ENCODE measurements around the gene ABLIM3. TPM values are rescaled to one million over a fixed set of nuclear protein-coding genes. Genes with fewer than 3 reads are reported as not detected.

Gene ABLIM3
- total RNA-seq, 1 experiment from 2014 or later: 14.3 TPM

- no peaks in the 10 kb centered on the region for H4K20me1 ChIP-seq (ENCODE audit: insufficient read depth)
- H3K4me1 ChIP-seq (ENCODE audit: control insufficient read depth in 1 of 2, insufficient read depth in 2 of 2, low read length in 2 of 2): no peaks in the 10 kb centered on the region
- no peaks in the 10 kb centered on the region for H3K9me2 ChIP-seq (ENCODE audit: insufficient read depth)
- ChIA-PET RAD21 (ENCODE audit: low non-redundant PET in 1 of 2, low total read pairs in 2 of 2, uncharacterized antibody in 2 of 2, unreplicated experiment in 2 of 2) (no interaction called here), CTCF (no interaction called here), POLR2A (no interaction called here)
- no peaks in the 10 kb centered on the region for H3K79me2 ChIP-seq (ENCODE audit: insufficient read depth, low read length)
- TF ChIP-seq SP1 (IDR thresholded peaks at IDR 0.05; ENCODE audit: low read depth): no peak
- no peak for TF ChIP-seq ELF1 (IDR thresholded peaks at IDR 0.05; ENCODE audit: borderline replicate concordance, low read depth)
- TF ChIP-seq YY1 (IDR thresholded peaks at IDR 0.05; ENCODE audit: extremely low read depth, insufficient replicate concordance, low read depth, low read length): no peak
- TF ChIP-seq RAD21 (IDR thresholded peaks at IDR 0.05; ENCODE audit: low read depth): no peak
- TF ChIP-seq CTCF (IDR thresholded peaks at IDR 0.05 in 2 of 3, conservative IDR thresholded peaks at IDR 0.05 in 1 of 3; ENCODE audit: borderline replicate concordance in 1 of 3, insufficient read depth in 1 of 3, low read depth in 2 of 3, low read length in 2 of 3): no peak
- no peak for TF ChIP-seq SRF (IDR thresholded peaks at IDR 0.05; ENCODE audit: low read depth)
- no peak for TF ChIP-seq EZH2phosphoT487 (IDR thresholded peaks at IDR 0.05; ENCODE audit: borderline replicate concordance)
- no peak for TF ChIP-seq CBX3 (IDR thresholded peaks at IDR 0.05; ENCODE audit: low read depth)
- no peak for TF ChIP-seq JUND (IDR thresholded peaks at IDR 0.05)
- TF ChIP-seq CEBPB (IDR thresholded peaks at IDR 0.05; ENCODE audit: low read depth): no peak
- TF ChIP-seq EGR1 (IDR thresholded peaks at IDR 0.05; ENCODE audit: low read depth): no peak
- no peak for TF ChIP-seq POLR2A (IDR thresholded peaks at IDR 0.05; ENCODE audit: borderline replicate concordance, extremely low read depth, insufficient read depth, insufficient read length)
- no peak for TF ChIP-seq EZH2 (IDR thresholded peaks at IDR 0.05)
- no peak for TF ChIP-seq FOSL1 (IDR thresholded peaks at IDR 0.05; ENCODE audit: low read depth)
- TF ChIP-seq ZFX (IDR thresholded peaks at IDR 0.05): no peak
- no peak for TF ChIP-seq TCF7L2 (IDR thresholded peaks at IDR 0.05; ENCODE audit: borderline replicate concordance, extremely low read depth, insufficient read depth, insufficient read length)
- BruUV-seq (replicated peaks): no TSS peak
- no peak overlapping the region for H2AFZ ChIP-seq (ENCODE audit: low read depth, low read length, poor library complexity, severe bottlenecking)
- H3K27me3 ChIP-seq (ENCODE audit: insufficient read depth, low read length): no peaks in the 10 kb centered on the region
- DNase-seq (ENCODE audit: low read depth, low spot score) (no peak), ATAC-seq (no peak)
- no peaks in the 10 kb centered on the region for H3K36me3 ChIP-seq (ENCODE audit: control insufficient read depth in 1 of 2, insufficient read depth in 2 of 2, low read length in 2 of 2)
- H3K27ac ChIP-seq (ENCODE audit: low read depth, low read length): no peak overlapping the region
- intact Hi-C loops (cut with micrococcal nuclease): loop anchor here (10.0 kb wide), 1 partner anchor 304 kb away; no protein-coding TSS in a partner anchor
- no peaks in the 10 kb centered on the region for H3K9me3 ChIP-seq (ENCODE audit: control insufficient read depth in 1 of 2, insufficient read depth in 1 of 2, low read depth in 1 of 2, low read length in 2 of 2)
- no peak overlapping the region for H3K9ac ChIP-seq (ENCODE audit: low read length)
- no peak overlapping the region for H3K4me3 ChIP-seq (replicated peaks in 1 of 2; ENCODE audit: low read depth in 1 of 2, low read length in 2 of 2)
- no peak overlapping the region for H3K4me2 ChIP-seq (ENCODE audit: low read length)
Measured at GRCh38 chr5:149261246-149261645, 120.0 kb downstream of the ABLIM3 start.

Measured in HCT116 (cell line).